Hematopoietic multipotent progenitor cell (in vitro differentiated cells): ENCODE results near the gene SOX5. TPM values are rescaled to one million over a fixed set of nuclear protein-coding genes. Genes with fewer than 3 reads are reported as not detected.
A peak's percentile ranks its signal among the peaks of the same experiment; 100 is the strongest.
"Not testable (repeated sequence)": the region's sequence is repeated elsewhere in the genome, so short reads cannot be mapped to it uniquely, and the experiment has no call there.

Experiments
- DNase-seq, 3 donors: peaks; one replicate each; pipeline ENCODE4 v3.0.0-alpha.2; 2011 to 2015; ENCODE audit warnings: low read depth in 2 of 3, low spot score in 2 of 3
- total RNA-seq: library from RNA; depleted of rRNA; stranded (reverse); fragments of >200 nt; gene quantifications from one replicate; pipeline ENCODE4 v1.2.3, GENCODE V29; 2012

Gene SOX5
- total RNA-seq, 1 donor, result 0.27 TPM

DNA sequence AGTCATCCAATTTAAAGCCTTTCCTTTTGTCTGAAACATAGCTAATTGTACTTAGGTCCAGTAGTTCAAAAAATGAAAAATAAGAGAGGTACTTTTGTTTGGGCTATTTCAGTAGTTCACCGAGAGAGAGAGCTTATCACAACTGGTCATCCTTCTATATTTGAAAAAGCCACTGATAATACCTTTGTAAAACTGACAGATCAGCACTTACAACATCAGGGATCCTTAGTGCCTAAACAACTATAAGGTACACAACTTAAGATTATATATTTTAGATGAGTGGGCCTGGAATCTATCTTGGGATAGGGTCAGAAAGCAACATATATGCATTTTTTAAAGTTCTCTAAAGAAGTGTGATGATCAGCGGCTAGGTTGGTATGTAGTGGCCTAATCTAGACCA lies 97.9 kb downstream of the SOX5 start:
- DNase-seq, result no peak

DNA sequence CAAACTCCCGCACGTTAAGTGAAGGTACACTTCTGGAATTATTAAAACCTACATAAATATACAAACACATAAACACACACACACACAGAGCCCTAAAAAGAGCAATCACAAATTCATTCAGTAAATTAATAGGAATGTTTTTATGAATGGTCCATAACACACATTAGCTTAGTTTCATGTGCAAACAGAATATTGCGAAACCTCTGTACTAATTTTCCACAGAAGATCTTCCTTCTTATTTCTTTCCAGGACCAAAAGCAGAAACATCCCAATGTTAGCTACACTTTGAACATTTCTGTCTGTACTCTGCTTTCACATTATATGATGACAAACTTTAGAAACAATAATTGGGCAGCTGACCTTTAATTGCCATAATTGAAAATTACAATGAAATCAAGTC lies 101.6 kb downstream of the SOX5 start:
- no peak for DNase-seq

GRCh38 chr12:23843958-23844357 lies 105.5 kb downstream of the SOX5 start:
- DNase-seq, result no peak

- DNase-seq, result no peak
Measured at GRCh38 chr12:23834076-23834475, 115.4 kb downstream of the SOX5 start.

DNA sequence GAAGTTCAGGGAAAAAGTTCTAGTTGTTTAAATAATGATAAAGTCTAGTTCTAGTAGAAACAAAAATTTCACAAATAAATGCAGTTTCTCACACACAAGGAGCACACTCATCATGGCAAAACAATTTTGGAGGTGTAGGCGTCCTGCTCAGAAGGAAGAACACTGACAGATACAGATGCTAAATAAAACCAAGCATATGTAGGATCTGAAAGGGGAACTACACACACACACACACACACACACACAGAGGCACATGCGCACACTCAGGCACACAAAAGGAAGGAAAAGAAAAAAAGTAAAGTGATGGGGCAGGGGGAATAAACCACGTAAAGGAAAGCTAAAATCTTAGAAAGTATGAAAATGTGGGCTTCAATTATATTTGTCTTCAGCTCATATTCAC lies 117.7 kb downstream of the SOX5 start:
- DNase-seq, result peak in 1 of 3 donors; percentile 3

- DNase-seq, result no peak
Measured at GRCh38 chr12:23830210-23830609, 119.3 kb downstream of the SOX5 start.

DNA sequence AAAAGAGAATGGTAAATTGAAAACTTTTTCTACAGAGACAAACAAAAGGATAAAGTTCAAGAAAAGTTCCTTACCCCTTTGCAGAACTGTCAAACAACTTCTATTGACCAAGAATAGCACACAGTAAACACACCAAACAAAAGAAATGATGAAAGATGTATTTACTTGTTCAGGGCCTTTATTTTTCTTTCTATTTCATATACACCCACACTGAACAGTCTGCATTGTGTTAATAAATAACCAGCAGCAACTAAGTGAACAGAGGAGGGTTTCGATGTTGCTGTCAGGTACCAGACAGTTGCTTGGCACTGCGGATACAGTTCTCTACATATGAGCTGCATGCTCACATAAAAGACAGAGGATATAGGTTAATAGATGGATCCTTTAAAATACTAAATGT lies 122.1 kb downstream of the SOX5 start:
- DNase-seq, result no peak

GRCh38 chr12:23825124-23825523 lies 124.3 kb downstream of the SOX5 start:
- DNase-seq, result not testable (repeated sequence)

DNA sequence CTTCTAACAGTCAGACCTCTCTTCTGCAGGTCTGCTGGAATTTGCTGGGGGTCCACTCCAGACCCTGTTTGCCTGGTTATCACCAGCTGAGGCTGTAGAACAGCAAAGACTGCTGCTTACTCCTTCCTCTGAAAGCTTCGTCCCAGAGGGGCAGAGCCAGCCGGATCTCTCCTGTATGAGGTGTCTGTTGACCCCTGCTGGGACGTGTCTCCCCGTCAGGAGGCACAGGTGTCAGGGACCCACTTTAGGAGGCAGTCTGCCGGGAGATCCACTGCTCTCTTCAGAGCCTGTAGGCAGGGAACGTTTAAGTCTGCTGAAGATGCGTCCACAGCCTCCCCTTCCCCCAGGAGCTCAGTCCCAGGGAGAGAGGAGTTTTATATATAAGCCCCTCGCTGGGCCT lies 125.1 kb downstream of the SOX5 start:
- no peak for DNase-seq

- not testable (repeated sequence) for DNase-seq
Measured at GRCh38 chr12:23822883-23823282, 126.6 kb downstream of the SOX5 start.

DNA sequence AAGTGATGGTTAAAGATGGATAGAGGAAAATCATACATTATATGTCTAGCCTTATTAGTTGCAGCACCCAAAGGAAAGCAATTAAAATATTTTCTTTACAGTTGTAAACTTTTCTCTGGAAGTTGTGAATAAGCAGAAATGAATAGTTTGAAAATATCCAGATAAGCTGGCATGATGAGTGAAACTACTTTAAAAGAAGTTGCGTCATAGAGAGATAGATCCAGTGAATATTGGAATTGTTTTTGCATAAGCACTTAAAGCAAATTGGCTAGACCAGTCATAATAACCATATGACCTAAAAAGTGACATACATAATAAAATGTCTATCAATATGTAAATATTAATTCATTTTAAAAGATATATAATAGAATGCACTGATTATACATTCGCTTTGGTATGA lies 132.1 kb downstream of the SOX5 start:
- DNase-seq, result no peak

DNA sequence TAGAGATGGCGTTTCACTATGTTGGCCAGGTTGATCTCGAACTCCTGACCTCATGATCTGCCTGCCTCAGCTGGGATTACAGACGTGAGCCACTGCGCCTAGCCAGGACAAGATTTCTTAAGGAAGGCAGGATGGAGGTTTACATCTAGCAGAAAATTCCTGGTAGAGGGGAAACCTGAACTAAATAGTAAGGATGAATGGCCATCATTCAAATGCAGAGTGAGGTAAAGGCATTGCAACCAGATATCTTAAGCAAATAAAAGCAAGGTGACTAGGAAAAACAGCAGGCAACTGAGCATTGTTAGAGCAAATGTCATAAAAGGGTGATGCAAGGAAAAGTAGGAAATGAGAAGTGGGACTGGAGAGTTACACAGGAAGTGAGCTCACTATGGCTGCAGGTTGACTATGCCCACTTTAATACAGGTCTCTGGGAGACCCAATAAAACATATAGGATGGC lies 133.0 kb downstream of the SOX5 start:
- DNase-seq, result no peak

- DNase-seq, result no peak
Measured at GRCh38 chr12:23815810-23816209, 133.7 kb downstream of the SOX5 start.

DNA sequence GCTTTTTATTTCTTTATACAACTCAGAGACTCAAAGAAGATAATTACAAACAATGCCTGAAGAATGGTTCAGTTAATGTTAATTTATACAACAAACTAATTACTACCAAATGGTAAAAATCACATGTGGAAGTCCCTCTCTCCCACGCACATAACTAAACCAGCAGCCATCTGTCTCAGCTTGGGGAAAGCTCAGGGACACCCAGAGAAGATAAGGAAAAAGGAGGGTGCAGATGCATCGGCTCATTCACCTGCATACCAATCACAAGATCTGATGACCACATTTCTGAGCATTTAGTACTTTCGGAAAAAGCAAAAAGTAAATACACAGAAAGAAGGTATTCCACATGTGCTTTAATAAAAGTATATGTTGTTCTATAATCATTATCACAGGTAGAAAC lies 136.3 kb downstream of the SOX5 start:
- DNase-seq, result no peak

DNA sequence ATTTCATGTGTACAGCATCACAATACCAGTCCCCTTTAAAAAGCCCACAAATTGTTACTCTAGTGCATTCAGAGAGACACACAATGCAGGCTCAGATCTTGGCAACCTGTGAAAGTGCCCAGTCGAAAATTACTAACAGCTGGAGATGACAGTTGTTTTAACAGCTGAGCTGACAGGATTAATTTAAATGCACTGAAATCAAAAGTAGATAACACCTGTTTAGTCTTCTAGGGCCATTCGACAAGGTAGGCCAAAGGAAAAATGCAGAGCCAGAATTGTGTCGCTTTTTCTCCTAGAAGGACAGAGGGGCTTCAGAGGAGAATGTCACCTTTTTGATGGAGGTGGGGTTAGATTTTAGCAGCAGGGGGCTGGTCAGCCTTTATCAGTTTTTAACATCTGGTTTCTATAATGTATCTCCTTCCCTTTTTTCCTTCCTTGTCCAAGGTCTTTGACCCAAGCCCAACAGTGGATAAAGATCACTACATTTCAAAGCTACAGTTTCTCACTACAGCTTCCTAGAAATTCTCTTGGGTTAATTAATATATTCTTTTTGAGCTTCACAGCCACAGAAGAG lies 139.1 kb downstream of the SOX5 start:
- no peak for DNase-seq

- DNase-seq, result no peak
Measured at GRCh38 chr12:23803540-23803939, 145.9 kb downstream of the SOX5 start.

- no peak for DNase-seq
Measured at GRCh38 chr12:23795494-23795893, 154.0 kb downstream of the SOX5 start.

GRCh38 chr12:23781118-23781517 lies 168.4 kb downstream of the SOX5 start:
- DNase-seq, result no peak

DNA sequence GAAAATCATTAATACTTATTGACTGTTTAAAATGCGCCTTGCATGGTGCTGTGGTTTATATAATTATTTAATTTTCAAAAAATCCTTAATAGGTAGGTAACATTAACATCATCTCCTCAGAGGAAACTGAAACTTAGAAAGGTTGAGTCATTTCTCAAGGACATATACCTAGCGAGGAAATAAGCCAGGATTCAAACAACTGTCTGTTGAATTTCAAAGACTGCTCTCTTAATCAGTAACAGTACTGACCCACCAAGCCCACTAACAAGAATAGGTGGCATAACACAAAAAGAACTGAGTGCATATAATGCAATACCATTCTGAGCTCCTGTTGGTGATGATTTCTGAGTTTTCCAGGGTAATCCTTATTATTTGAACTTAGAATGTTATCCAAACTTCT lies 174.3 kb downstream of the SOX5 start:
- DNase-seq, result no peak

DNA sequence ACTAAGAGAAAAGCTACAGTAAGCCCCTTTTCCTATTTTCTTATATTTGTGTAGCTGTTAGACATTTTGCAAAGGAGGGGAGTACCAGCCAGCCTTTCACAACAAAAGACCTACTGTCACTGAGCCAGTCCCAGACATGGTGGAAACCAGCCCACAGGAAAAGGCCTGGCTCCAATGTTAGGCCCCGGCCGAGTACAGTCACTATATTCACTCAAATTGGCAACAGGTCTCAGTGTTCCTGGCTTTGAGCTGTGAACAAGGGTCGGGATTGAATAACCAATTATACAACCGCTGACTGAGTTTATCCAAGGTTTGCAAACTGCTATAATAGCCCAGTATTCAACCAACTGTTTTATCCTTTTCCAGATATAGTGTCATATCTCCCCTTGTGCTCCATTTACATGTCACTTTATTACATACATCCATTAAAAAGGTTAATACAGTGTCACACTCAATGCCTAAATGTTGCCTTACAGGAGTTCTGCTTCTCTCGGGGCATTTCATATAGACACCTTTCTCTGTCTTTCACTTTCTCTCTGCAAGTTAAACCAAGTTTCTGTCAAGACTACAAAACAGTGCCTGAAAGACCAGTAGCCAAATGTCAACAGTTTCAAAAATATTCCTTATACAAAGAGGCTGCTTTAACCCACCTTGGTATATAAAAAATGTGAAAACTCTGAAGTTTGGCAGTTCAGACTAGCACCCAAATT lies 178.1 kb downstream of the SOX5 start:
- no peak for DNase-seq

- DNase-seq, result no peak
Measured at GRCh38 chr12:23770202-23770938, 179.1 kb downstream of the SOX5 start.

GRCh38 chr12:23767834-23768233 lies 181.6 kb downstream of the SOX5 start:
- DNase-seq, result no peak
